ENCODE results near the gene SEC24C. TPM values are rescaled to one million over a fixed set of nuclear protein-coding genes. Genes with fewer than 3 reads are reported as not detected.

The SEC24C gene
- total and polyA plus RNA-seq, 2 of the 13 experiments (the other 11 are each of a cell fraction or from before 2014, with no cell fraction given): 63.1 to 66.4 TPM

- Histone ChIP-seq H4K20me1 (ENCODE audit: insufficient read depth, low read length) (no peaks in the 10 kb centered on the region), H3K27ac (ENCODE audit: extremely low read length, insufficient read depth, low read length) (no peak overlapping the region), H3K4me3 (replicated peaks in 1 of 3; ENCODE audit: insufficient read depth in 1 of 3, low read depth in 2 of 3, low read length in 3 of 3) (no peak overlapping the region), H3K4me2 (ENCODE audit: low read depth, low read length) (no peak overlapping the region), H2AFZ (ENCODE audit: low read length) (no peak overlapping the region), H3K9me3 (ENCODE audit: low read length) (no peaks in the 10 kb centered on the region), H3K27me3 (ENCODE audit: control insufficient read depth in 1 of 2, insufficient read depth in 2 of 2, low read length in 2 of 2) (no peaks in the 10 kb centered on the region; a peak in 1 of 5 replicates), H3K4me1 (ENCODE audit: insufficient read depth, low read length) (0 out of 2 replicates have a peak, but pooled peaks cover 5% of the 10 kb centered on the region), H3K9ac (ENCODE audit: insufficient read depth, low read depth, low read length) (no peak overlapping the region), H3K36me3 (replicated peaks in 1 of 2; ENCODE audit: control insufficient read depth in 1 of 2, insufficient read depth in 2 of 2, low read length in 2 of 2) (peaks cover 41 to 68% of the 10 kb centered on the region in 2 experiments; a peak in 4 of 5 replicates), H3K79me2 (ENCODE audit: insufficient read depth, low read length) (no peaks in the 10 kb centered on the region)
- no peak for DNase-seq (ENCODE audit: low spot score)
- CTCF ChIA-PET (ENCODE audit: low intra/inter-chr PET ratio, low total read pairs): no interaction called here
- FAIRE-seq: no peak
- 95% methylated on average over 2 of the region's 5 CpGs for WGBS (ENCODE audit: low lambda C conversion rate)
- ATAC-seq: no peak
- in situ Hi-C loops (cut with HindIII; ENCODE audit: extremely low pct_ligation_motif_present, low pct_unique_long_range_greater_than_20kb): no loop called here
- intact Hi-C loops (cut with micrococcal nuclease; ENCODE audit: unreplicated experiment): no loop called here
- no TSS peak for BruUV-seq (replicated peaks)
- POLR2A ChIA-PET: no interaction called here
- TF ChIP-seq HNRNPLL (IDR thresholded peaks at IDR 0.05; ENCODE audit: low read depth, low read length, poor library complexity, severe bottlenecking): no peak
- TF ChIP-seq HOXA7 (CRISPR knock-in tag; IDR thresholded peaks at IDR 0.05): no peak
- TF ChIP-seq HIC2 (CRISPR knock-in tag; IDR thresholded peaks at IDR 0.05; ENCODE audit: low read depth): no peak
- no peak for TF ChIP-seq ZSCAN22 (CRISPR knock-in tag; IDR thresholded peaks at IDR 0.05)
- TF ChIP-seq ARID4A (CRISPR knock-in tag; IDR thresholded peaks at IDR 0.05; ENCODE audit: borderline replicate concordance): no peak
- TF ChIP-seq XRCC5 (optimal IDR thresholded peaks at IDR 0.05; ENCODE audit: low read length): no peak
- no peak for TF ChIP-seq SP2 (CRISPR knock-in tag; IDR thresholded peaks at IDR 0.05)
- no peak for TF ChIP-seq ZNF251 (CRISPR knock-in tag; IDR thresholded peaks at IDR 0.05)
Measured at GRCh38 chr10:73759512-73760115, 15.4 kb downstream of the SEC24C start.

Data from HepG2 (cell line).